Neutrophil (primary cell): ENCODE data around the gene MYO16.

Source experiments
- H3K27ac ChIP-seq: fragments of 200-600 bp; sonication (generic); 2 replicates; pipeline ENCODE4 v1.5.1; 2016; ENCODE audit warnings: mild to moderate bottlenecking, moderate library complexity
- H3K27me3 ChIP-seq: fragments of 200-600 bp; sonication (generic); 2 replicates; pipeline ENCODE4 v1.6.0; 2016; ENCODE audit warnings: mild to moderate bottlenecking
- H3K36me3 ChIP-seq: fragments of 200-600 bp; sonication (generic); 2 replicates; pipeline ENCODE4 v1.5.1; 2017
- H3K4me1 ChIP-seq, 2 experiments: fragments of 200-600 bp in 1 of 2; sonication (generic) in 1 of 2; 1 replicate in 1 of 2; 2 replicates in 1 of 2; pipeline versions ENCODE4 v1.5.1 to v1.6.1; 2013 to 2016; ENCODE audit warnings: low read depth in 1 of 2, low read length in 1 of 2, mild to moderate bottlenecking in 1 of 2, moderate library complexity in 1 of 2; ENCODE audit not compliant: control insufficient read depth in 1 of 2, insufficient read depth in 1 of 2
- H3K4me3 ChIP-seq, 2 experiments: fragments of 200-600 bp in 1 of 2; sonication (generic) in 1 of 2; 1 replicate in 1 of 2; 2 replicates in 1 of 2; pipeline ENCODE4 v1.5.1; 2013 to 2016; ENCODE audit warnings: low read depth in 1 of 2, low read length in 1 of 2, mild to moderate bottlenecking in 1 of 2, moderate library complexity in 1 of 2
- H3K9me3 ChIP-seq: fragments of 200-600 bp; sonication (generic); 2 replicates; pipeline ENCODE4 v1.5.1; 2016
- CTCF ChIP-seq: fragments of 200-600 bp; sonication (generic); IDR thresholded peaks from 2 replicates; pipeline ENCODE4 v1.5.1; 2016; ENCODE audit warnings: antibody characterized with exemption

The MYO16 gene

GRCh38 chr13:108929532-108930206, 300.3 kb downstream of the MYO16 start:
- H3K4me1 ChIP-seq: peaks cover 13 to 15% of the 10 kb centered on the region in 2 experiments
- H3K9me3 ChIP-seq: no peaks in the 10 kb centered on the region
- TF ChIP-seq CTCF: no peak
- no peaks in the 10 kb centered on the region for H3K36me3 ChIP-seq
- no peak overlapping the region for H3K27ac ChIP-seq
- H3K4me3 ChIP-seq: no peak overlapping the region
- H3K27me3 ChIP-seq: no peaks in the 10 kb centered on the region

- Histone ChIP-seq H3K27ac (no peak overlapping the region), H3K9me3 (no peaks in the 10 kb centered on the region), H3K4me3 (no peak overlapping the region), H3K4me1 (peaks cover 13 to 15% of the 10 kb centered on the region in 2 experiments), H3K36me3 (no peaks in the 10 kb centered on the region), H3K27me3 (no peaks in the 10 kb centered on the region)
- no peak for TF ChIP-seq CTCF
Measured at GRCh38 chr13:108932196-108932595, 302.8 kb downstream of the MYO16 start.

- Histone ChIP-seq H3K9me3 (no peaks in the 10 kb centered on the region), H3K4me3 (no peak overlapping the region), H3K27me3 (no peaks in the 10 kb centered on the region), H3K27ac (no peak overlapping the region), H3K36me3 (no peaks in the 10 kb centered on the region), H3K4me1 (peaks cover 13 to 15% of the 10 kb centered on the region in 2 experiments)
- TF ChIP-seq CTCF: no peak
Measured at GRCh38 chr13:108933061-108933460, 303.6 kb downstream of the MYO16 start.

- no peak for TF ChIP-seq CTCF
- Histone ChIP-seq H3K4me3 (no peak overlapping the region), H3K4me1 (peaks cover 5 to 6% of the 10 kb centered on the region in 2 experiments), H3K27me3 (no peaks in the 10 kb centered on the region), H3K27ac (no peak overlapping the region), H3K9me3 (no peaks in the 10 kb centered on the region), H3K36me3 (no peaks in the 10 kb centered on the region)
Measured at GRCh38 chr13:108938155-108938554, 308.7 kb downstream of the MYO16 start.

GRCh38 chr13:108940121-108940520, 310.7 kb downstream of the MYO16 start:
- H3K27ac ChIP-seq: no peak overlapping the region
- no peaks in the 10 kb centered on the region for H3K27me3 ChIP-seq
- peaks cover 8 to 13% of the 10 kb centered on the region in 2 experiments for H3K4me1 ChIP-seq
- no peak for TF ChIP-seq CTCF
- no peaks in the 10 kb centered on the region for H3K9me3 ChIP-seq
- no peaks in the 10 kb centered on the region for H3K36me3 ChIP-seq
- no peak overlapping the region for H3K4me3 ChIP-seq
